ENCODE results near the gene STK32C. TPM values are rescaled to one million over a fixed set of nuclear protein-coding genes. Genes with fewer than 3 reads are reported as not detected.

STK32C gene
- total RNA-seq, 1 donor from 2014 or later: 4.7 TPM

- Histone ChIP-seq H3K4me1 (no peaks in the 10 kb centered on the region), H3K36me3 (no peaks in the 10 kb centered on the region), H3K4me3 (no peak overlapping the region), H3K27ac (no peak overlapping the region), H3K27me3 (no peaks in the 10 kb centered on the region), H3K9me3 (no peaks in the 10 kb centered on the region)
- no peak for DNase-seq (ENCODE audit: extremely low spot score in 2 of 2)
- intact Hi-C loops (cut with DNase I): no loop called here
- TF ChIP-seq POLR2A (IDR thresholded peaks at IDR 0.05): no peak
- no peak for TF ChIP-seq CTCF (IDR thresholded peaks at IDR 0.05)
- no peak for TF ChIP-seq POLR2AphosphoS5 (IDR thresholded peaks at IDR 0.05; ENCODE audit: insufficient read depth in 1 of 2, low read depth in 1 of 2)
These were observed 68.4 kb downstream of the STK32C start for GRCh38 chr10:132239126-132240031.

- Histone ChIP-seq H3K4me3 (no peak overlapping the region), H3K9me3 (no peaks in the 10 kb centered on the region), H3K4me1 (no peaks in the 10 kb centered on the region), H3K36me3 (no peaks in the 10 kb centered on the region), H3K27ac (no peak overlapping the region), H3K27me3 (no peaks in the 10 kb centered on the region)
- DNase-seq (ENCODE audit: extremely low spot score in 2 of 2): no peak
- intact Hi-C loops (cut with DNase I): no loop called here
- no peak for TF ChIP-seq POLR2A (IDR thresholded peaks at IDR 0.05)
- no peak for TF ChIP-seq CTCF (IDR thresholded peaks at IDR 0.05)
- TF ChIP-seq POLR2AphosphoS5 (IDR thresholded peaks at IDR 0.05; ENCODE audit: insufficient read depth in 1 of 2, low read depth in 1 of 2): no peak
These were observed 69.2 kb downstream of the STK32C start for GRCh38 chr10:132238371-132239125.

GRCh38 chr10:132237871-132238270, 69.9 kb downstream of the STK32C start:
- no peak for TF ChIP-seq CTCF (IDR thresholded peaks at IDR 0.05)
- no peak for TF ChIP-seq POLR2AphosphoS5 (IDR thresholded peaks at IDR 0.05; ENCODE audit: insufficient read depth in 1 of 2, low read depth in 1 of 2)
- TF ChIP-seq POLR2A (IDR thresholded peaks at IDR 0.05): no peak
- no peaks in the 10 kb centered on the region for H3K4me1 ChIP-seq
- H3K27ac ChIP-seq: no peak overlapping the region
- H3K9me3 ChIP-seq: no peaks in the 10 kb centered on the region
- intact Hi-C loops (cut with DNase I): no loop called here
- no peaks in the 10 kb centered on the region for H3K36me3 ChIP-seq
- H3K4me3 ChIP-seq: no peak overlapping the region
- no peaks in the 10 kb centered on the region for H3K27me3 ChIP-seq
- DNase-seq (ENCODE audit: extremely low spot score in 2 of 2): no peak

GRCh38 chr10:132237396-132237795, 70.4 kb downstream of the STK32C start:
- H3K4me1 ChIP-seq: no peaks in the 10 kb centered on the region
- H3K27me3 ChIP-seq: no peaks in the 10 kb centered on the region
- TF ChIP-seq POLR2A (IDR thresholded peaks at IDR 0.05) (no peak), CTCF (IDR thresholded peaks at IDR 0.05) (no peak), POLR2AphosphoS5 (IDR thresholded peaks at IDR 0.05; ENCODE audit: insufficient read depth in 1 of 2, low read depth in 1 of 2) (no peak)
- intact Hi-C loops (cut with DNase I): no loop called here
- no peak for DNase-seq (ENCODE audit: extremely low spot score in 2 of 2)
- no peaks in the 10 kb centered on the region for H3K36me3 ChIP-seq
- H3K27ac ChIP-seq: no peak overlapping the region
- no peaks in the 10 kb centered on the region for H3K9me3 ChIP-seq
- H3K4me3 ChIP-seq: no peak overlapping the region
